ENCODE results near the gene DRD3.

The DRD3 gene

GRCh38 chr3:114207768-114208167 lies 28.9 kb upstream of the DRD3 start:
- Histone ChIP-seq H3K36me3 (ENCODE audit: control insufficient read depth in 2 of 2, insufficient read depth in 1 of 2, low read length in 2 of 2) (no peaks in the 10 kb centered on the region), H3K27ac (ENCODE audit: extremely low read depth, low read depth, low read length) (no peak overlapping the region), H3K9me3 (ENCODE audit: control insufficient read depth, insufficient read depth, low read depth, low read length) (no peaks in the 10 kb centered on the region), H3K4me1 (ENCODE audit: control insufficient read depth, insufficient read depth, low read length) (no peaks in the 10 kb centered on the region), H3K4me3 (ENCODE audit: low read depth, low read length) (no peak overlapping the region)
- POLR2A ChIA-PET = no interaction called here
- CTCF ChIA-PET = no interaction called here
- TF ChIP-seq ZNF394 (tag by site-specific recombination; IDR thresholded peaks at IDR 0.05; ENCODE audit: borderline replicate concordance) (no peak), ZNF146 (tag by site-specific recombination; IDR thresholded peaks at IDR 0.05) (no peak), ZBTB21 (tag by site-specific recombination; IDR thresholded peaks at IDR 0.05) (no peak), ZBTB7A (tag by site-specific recombination; IDR thresholded peaks at IDR 0.05; ENCODE audit: low read depth) (no peak), ZNF624 (tag by site-specific recombination; IDR thresholded peaks at IDR 0.05) (no peak), ZNF555 (tag by site-specific recombination; conservative IDR thresholded peaks at IDR 0.05) (no peak), ZNF114 (tag by site-specific recombination; IDR thresholded peaks at IDR 0.05) (no peak)

DNA sequence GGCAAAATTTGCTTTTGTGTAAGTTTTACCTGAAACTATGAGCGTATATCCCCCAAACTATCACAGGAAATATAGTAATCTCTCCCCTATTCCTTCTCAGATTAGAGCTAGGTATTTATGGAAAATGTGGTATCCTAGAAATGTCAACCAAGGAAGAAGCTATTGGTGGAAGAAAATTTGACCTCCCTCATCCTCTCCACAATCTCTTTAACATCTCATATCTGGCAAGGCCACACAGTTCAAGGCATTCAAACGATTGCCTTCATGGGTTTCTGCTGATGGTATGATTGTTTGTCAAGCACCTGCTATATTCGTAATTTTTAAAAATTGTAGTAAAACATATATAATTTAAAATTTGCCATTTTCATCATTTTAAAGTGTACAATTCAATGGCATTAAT lies 27.5 kb upstream of the DRD3 start:
- H3K4me1 ChIP-seq (ENCODE audit: control insufficient read depth, insufficient read depth, low read length) = no peaks in the 10 kb centered on the region
- POLR2A ChIA-PET = no interaction called here
- CTCF ChIA-PET = no interaction called here
- H3K36me3 ChIP-seq (ENCODE audit: control insufficient read depth in 2 of 2, insufficient read depth in 1 of 2, low read length in 2 of 2) = no peaks in the 10 kb centered on the region
- H3K27ac ChIP-seq (ENCODE audit: extremely low read depth, low read depth, low read length) = no peak overlapping the region
- no peak for TF ChIP-seq ZNF169 (tag by site-specific recombination; IDR thresholded peaks at IDR 0.05)
- no peaks in the 10 kb centered on the region for H3K9me3 ChIP-seq (ENCODE audit: control insufficient read depth, insufficient read depth, low read depth, low read length)
- H3K4me3 ChIP-seq (ENCODE audit: low read depth, low read length) = no peak overlapping the region

DNA sequence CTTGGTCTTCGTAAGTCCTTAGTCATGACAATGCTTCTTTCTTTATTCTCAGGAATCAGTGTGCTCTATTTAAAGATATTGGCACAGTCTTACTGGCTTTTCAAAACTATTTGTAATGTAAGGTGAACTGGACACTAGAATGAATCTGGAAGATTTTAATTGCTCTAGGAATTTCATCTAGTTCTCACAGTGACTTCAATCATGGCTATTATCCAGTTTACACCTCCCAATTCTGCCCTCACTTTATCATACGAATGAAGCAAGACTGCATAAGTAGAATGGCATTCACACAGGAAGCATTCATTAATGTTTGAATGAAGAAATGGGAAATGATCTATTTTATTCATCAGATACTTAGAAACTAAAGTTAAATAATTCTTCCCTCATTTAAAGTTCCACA lies 26.7 kb upstream of the DRD3 start:
- no peak for TF ChIP-seq ZNF132 (tag by site-specific recombination; IDR thresholded peaks at IDR 0.05; ENCODE audit: borderline replicate concordance)
- TF ChIP-seq, protein P1, sequence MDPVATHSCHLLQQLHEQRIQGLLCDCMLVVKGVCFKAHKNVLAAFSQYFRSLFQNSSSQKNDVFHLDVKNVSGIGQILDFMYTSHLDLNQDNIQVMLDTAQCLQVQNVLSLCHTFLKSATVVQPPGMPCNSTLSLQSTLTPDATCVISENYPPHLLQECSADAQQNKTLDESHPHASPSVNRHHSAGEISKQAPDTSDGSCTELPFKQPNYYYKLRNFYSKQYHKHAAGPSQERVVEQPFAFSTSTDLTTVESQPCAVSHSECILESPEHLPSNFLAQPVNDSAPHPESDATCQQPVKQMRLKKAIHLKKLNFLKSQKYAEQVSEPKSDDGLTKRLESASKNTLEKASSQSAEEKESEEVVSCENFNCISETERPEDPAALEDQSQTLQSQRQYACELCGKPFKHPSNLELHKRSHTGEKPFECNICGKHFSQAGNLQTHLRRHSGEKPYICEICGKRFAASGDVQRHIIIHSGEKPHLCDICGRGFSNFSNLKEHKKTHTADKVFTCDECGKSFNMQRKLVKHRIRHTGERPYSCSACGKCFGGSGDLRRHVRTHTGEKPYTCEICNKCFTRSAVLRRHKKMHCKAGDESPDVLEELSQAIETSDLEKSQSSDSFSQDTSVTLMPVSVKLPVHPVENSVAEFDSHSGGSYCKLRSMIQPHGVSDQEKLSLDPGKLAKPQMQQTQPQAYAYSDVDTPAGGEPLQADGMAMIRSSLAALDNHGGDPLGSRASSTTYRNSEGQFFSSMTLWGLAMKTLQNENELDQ (tag by site-specific recombination; IDR thresholded peaks at IDR 0.05; ENCODE audit: low read depth) = no peak
- no peak for TF ChIP-seq ZNF558 (tag by site-specific recombination; IDR thresholded peaks at IDR 0.05)
- TF ChIP-seq ZBTB21 (tag by site-specific recombination; IDR thresholded peaks at IDR 0.05) = no peak
- H3K4me3 ChIP-seq (ENCODE audit: low read depth, low read length) = no peak overlapping the region
- no peaks in the 10 kb centered on the region for H3K4me1 ChIP-seq (ENCODE audit: control insufficient read depth, insufficient read depth, low read length)
- no peaks in the 10 kb centered on the region for H3K36me3 ChIP-seq (ENCODE audit: control insufficient read depth in 2 of 2, insufficient read depth in 1 of 2, low read length in 2 of 2)
- CTCF ChIA-PET = no interaction called here
- POLR2A ChIA-PET = no interaction called here
- no peaks in the 10 kb centered on the region for H3K9me3 ChIP-seq (ENCODE audit: control insufficient read depth, insufficient read depth, low read depth, low read length)
- no peak overlapping the region for H3K27ac ChIP-seq (ENCODE audit: extremely low read depth, low read depth, low read length)

DNA sequence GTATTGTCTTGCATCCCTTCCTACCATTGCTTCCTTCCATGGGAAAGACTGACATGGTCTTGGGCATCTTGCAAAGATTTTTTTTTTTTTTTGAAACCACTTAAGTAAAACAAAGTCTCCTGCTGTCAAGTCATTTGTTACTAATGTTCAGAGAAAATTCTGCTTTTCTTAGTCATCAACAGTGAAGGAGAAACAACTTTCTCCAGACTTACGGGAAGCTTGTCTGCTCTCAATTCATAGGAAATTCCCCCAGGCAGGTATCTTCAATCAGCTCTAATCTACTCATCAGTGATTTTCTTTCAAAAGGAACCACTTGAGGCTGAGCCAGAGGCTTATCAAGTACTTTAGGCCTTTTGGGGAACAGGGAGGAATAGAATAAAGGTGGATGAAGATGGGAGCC lies 15.9 kb upstream of the DRD3 start:
- ChIA-PET POLR2A (no interaction called here), CTCF (no interaction called here)
- TF ChIP-seq ZNF658 (tag by site-specific recombination; IDR thresholded peaks at IDR 0.05) = no peak

GRCh38 chr3:114192136-114192535 lies 13.3 kb upstream of the DRD3 start:
- Histone ChIP-seq H3K4me3 (ENCODE audit: low read depth, low read length) (no peak overlapping the region), H3K9me3 (ENCODE audit: control insufficient read depth, insufficient read depth, low read depth, low read length) (no peaks in the 10 kb centered on the region), H3K27ac (ENCODE audit: extremely low read depth, low read depth, low read length) (no peak overlapping the region), H3K4me1 (ENCODE audit: control insufficient read depth, insufficient read depth, low read length) (no peaks in the 10 kb centered on the region), H3K36me3 (ENCODE audit: control insufficient read depth in 2 of 2, insufficient read depth in 1 of 2, low read length in 2 of 2) (no peaks in the 10 kb centered on the region)
- ChIA-PET POLR2A (no interaction called here), CTCF (no interaction called here)
- TF ChIP-seq TRIM28 (IDR thresholded peaks at IDR 0.05; ENCODE audit: borderline replicate concordance, low read length) (no peak), ZNF174 (tag by site-specific recombination; IDR thresholded peaks at IDR 0.05) (no peak), TCF7L2 (IDR thresholded peaks at IDR 0.05; ENCODE audit: borderline replicate concordance, low read depth, low read length) (no peak), KLF7 (tag by site-specific recombination; IDR thresholded peaks at IDR 0.05; ENCODE audit: borderline replicate concordance) (no peak), ZBTB6 (tag by site-specific recombination; IDR thresholded peaks at IDR 0.05) (no peak), ZFHX2 (tag by site-specific recombination; conservative IDR thresholded peaks at IDR 0.05) (no peak), ZNF549 (tag by site-specific recombination; IDR thresholded peaks at IDR 0.05) (no peak), IKZF3 (tag by site-specific recombination; IDR thresholded peaks at IDR 0.05) (no peak), ZNF571 (tag by site-specific recombination; IDR thresholded peaks at IDR 0.05) (no peak), ZNF121 (tag by site-specific recombination; IDR thresholded peaks at IDR 0.05) (no peak), ZNF394 (tag by site-specific recombination; IDR thresholded peaks at IDR 0.05; ENCODE audit: borderline replicate concordance) (no peak), KLF1 (tag by site-specific recombination; IDR thresholded peaks at IDR 0.05) (no peak), ZNF341 (tag by site-specific recombination; IDR thresholded peaks at IDR 0.05; ENCODE audit: low read depth) (no peak), ZNF10 (tag by site-specific recombination; IDR thresholded peaks at IDR 0.05) (no peak)

More for the DNA sequence above, 15.9 kb upstream of the DRD3 start:
- Histone ChIP-seq H3K36me3 (ENCODE audit: control insufficient read depth in 2 of 2, insufficient read depth in 1 of 2, low read length in 2 of 2) (no peaks in the 10 kb centered on the region), H3K9me3 (ENCODE audit: control insufficient read depth, insufficient read depth, low read depth, low read length) (no peaks in the 10 kb centered on the region), H3K4me3 (ENCODE audit: low read depth, low read length) (no peak overlapping the region), H3K27ac (ENCODE audit: extremely low read depth, low read depth, low read length) (no peak overlapping the region), H3K4me1 (ENCODE audit: control insufficient read depth, insufficient read depth, low read length) (no peaks in the 10 kb centered on the region)
